GM21786 (cell line): ENCODE data around the gene PSPN.
"Not testable (repeated sequence)": the region's sequence is repeated elsewhere in the genome, so short reads cannot be mapped to it uniquely, and the experiment has no call there.

Source experiments
- ATAC-seq: cut with Tn5 transposase; IDR thresholded peaks from one replicate; pipeline ENCODE4 v1.9.1; 2021; ENCODE audit not compliant: unreplicated experiment

PSPN gene

DNA sequence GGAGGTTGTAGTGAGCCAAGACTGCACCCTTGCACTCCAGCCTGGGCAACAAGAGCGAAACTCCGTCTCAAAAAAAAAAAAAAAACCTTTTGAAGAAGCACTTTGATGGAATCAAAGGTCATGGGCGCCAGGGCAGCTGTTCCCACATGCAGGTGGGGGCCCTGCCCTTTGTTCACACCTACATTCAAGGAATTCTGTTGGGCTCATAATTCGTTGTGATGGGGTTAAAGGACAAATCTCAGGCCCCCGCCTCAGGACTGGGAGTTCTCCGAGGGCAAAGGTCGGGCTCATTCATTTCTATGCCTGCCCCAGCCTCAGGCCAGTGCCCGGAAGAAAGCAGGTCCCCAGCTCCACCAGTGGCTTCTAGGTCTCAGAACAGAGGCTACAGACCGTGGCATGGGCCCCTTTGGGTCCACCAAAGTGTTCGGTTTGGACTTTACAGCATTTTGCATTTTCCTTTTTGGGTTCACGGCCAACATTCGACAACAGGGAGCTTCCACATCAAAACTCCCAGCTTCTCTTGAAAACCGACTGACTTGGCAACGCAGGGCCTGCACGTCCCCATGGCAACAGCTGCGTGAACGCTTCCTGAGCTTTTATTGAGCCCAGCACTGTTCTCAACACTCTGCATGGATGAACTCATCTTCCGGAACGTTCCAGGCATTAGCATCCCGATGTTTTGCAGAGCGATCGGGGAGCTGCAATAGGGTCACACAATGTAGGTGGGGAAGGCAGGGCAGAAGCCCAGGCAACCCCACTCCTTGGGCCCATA, 27.3 kb upstream of the PSPN start:
- no peak for ATAC-seq

GRCh38 chr19:6402058-6402457, 26.3 kb upstream of the PSPN start:
- no peak for ATAC-seq

GRCh38 chr19:6400062-6400944, 24.6 kb upstream of the PSPN start:
- ATAC-seq, result not testable (repeated sequence)

- no peak for ATAC-seq
Observed at GRCh38 chr19:6396305-6396704, 20.6 kb upstream of the PSPN start.

- ATAC-seq, result no peak
Observed at GRCh38 chr19:6394831-6395230, 19.1 kb upstream of the PSPN start.

DNA sequence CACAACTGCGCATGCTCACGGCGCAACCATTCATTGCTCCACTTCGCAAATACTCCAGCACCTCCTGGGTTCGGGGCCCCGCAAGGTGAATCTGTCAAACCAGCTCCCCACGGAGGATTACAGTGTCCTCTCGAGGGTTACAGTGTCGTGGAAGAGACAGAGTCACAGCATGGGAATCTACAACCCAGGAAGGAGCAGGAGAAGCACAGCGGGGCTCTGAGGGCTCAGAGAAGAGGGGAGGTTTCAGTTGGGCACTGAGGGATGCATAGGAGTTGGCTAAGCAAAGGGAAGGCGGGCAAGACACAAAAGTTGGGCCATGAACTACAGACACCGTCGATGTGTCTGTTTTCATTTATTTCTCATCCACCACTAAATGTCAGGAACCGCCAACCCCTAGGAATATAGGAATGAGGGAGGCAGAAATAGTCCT, 18.3 kb upstream of the PSPN start:
- no peak for ATAC-seq

DNA sequence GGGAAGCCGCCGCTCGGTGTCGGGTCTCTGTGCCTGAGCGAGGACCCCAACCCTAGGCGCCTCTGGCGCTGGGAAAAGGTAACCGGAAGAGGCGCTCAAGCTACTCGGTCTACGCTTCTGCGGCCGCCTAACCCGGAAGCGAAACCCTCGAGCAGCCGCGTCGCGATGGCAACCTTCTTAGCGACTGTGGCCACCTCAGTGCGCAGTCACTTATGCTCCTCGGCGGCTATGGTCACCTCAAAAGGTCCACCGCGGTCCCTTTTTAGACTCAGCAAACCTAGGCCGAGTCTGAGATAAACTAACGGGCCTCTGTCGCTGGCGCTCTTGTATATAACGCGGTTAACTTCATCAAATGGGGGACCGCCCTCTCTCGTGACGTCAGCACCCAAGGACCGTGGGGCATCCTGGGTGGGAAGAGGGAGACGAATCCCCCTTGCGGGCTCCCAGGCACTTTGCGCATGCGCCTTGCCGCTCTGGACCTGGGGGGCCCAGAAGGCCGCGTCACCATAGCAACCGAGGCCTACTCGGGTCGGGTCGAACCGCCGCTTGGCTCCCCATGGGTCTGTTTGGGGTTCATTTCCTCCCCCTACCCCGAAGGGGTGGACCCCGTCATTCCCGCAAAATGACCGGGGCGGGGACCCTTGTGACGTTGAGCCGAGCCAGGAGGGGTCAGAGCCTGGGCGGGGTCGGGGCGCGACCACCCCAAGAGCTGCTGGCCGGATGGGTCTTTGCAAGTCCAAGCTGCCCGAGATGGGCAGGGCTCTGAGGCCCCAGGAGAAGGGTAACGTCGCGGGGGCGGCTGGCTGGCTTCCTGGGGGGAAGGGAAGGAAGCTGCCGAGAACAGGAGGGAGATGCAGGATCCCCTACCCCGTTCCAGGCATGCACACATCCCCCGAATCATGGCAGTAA, 17.6 kb upstream of the PSPN start, which contains the start of gene GTF2F1:
Gene GTF2F1, minus strand, starts transcription at position 91 of the 909 bp plus-strand sequence. CDS start 169 bp downstream, outside the sequence.
- ATAC-seq, result peak; percentile 74

- ATAC-seq, result no peak
Observed at GRCh38 chr19:6392221-6393073, 16.7 kb upstream of the PSPN start.

GRCh38 chr19:6387372-6387771, 11.6 kb upstream of the PSPN start:
- no peak for ATAC-seq

GRCh38 chr19:6384381-6384780, 8.6 kb upstream of the PSPN start:
- no peak for ATAC-seq

DNA sequence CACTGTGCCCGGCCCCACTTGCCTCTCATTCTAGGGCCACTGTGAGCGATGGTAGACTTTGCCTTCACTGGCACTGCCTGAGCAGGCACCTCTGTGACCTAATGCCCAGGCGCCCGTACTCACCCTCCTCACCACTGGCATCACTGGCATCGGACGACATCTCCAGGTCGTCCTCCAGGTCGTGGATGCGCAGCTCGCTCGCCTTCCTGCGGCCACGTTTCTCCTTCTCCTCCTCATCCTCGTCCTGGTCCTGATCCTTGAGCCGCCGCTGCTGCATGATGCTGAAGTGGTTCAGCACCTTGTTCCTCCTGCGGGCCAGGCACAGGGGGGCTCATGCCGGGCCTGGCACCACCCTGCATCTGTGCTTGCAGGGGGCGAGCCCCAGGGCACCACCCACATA, 7.5 kb upstream of the PSPN start:
- no peak for ATAC-seq

GRCh38 chr19:6381030-6381750, 5.5 kb upstream of the PSPN start:
- no peak for ATAC-seq

DNA sequence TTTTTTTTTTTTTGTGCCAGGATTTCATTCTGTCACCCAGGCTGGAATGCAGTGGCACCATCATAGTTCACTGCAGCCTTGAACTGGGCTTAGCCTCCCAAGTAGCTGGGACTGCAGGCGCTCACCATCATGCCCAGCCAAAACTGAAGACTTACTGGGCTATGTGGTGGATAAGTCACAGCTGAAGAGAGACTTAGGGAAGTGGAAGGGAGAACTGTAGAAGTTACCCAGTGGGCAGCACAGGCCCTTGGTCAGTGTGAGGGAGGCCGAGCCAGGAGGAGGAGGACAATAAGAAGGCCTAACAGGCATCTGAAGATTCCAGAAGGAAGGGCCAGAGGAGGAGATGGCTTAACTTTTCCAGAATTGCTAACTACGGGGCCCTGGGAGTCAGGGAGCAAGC, 4.0 kb upstream of the PSPN start:
- ATAC-seq, result no peak

GRCh38 chr19:6378486-6378885, 2.8 kb upstream of the PSPN start:
- ATAC-seq, result no peak

DNA sequence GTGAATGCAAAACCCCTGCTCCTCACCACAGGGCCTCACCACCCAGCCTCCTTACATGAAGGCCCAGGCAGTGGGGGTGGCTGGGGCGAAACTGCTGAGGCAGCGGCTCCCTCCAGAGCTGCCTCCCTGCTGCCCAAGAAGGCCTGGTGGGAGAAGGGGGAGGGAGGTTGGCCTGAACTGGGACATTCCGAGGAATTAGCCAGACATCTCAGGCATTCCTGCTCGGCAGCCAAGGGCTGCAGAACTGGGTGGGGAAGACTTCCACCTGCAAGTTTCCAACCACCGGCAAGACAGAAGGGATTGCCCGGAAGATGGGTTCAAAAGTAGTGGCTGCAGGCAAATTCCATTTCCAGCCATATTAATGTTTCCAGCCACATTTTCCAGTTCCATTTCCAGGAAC, 2.3 kb upstream of the PSPN start:
- ATAC-seq, result no peak

- ATAC-seq, result no peak
Observed at GRCh38 chr19:6376512-6377190, 918 bp upstream of the PSPN start.

DNA sequence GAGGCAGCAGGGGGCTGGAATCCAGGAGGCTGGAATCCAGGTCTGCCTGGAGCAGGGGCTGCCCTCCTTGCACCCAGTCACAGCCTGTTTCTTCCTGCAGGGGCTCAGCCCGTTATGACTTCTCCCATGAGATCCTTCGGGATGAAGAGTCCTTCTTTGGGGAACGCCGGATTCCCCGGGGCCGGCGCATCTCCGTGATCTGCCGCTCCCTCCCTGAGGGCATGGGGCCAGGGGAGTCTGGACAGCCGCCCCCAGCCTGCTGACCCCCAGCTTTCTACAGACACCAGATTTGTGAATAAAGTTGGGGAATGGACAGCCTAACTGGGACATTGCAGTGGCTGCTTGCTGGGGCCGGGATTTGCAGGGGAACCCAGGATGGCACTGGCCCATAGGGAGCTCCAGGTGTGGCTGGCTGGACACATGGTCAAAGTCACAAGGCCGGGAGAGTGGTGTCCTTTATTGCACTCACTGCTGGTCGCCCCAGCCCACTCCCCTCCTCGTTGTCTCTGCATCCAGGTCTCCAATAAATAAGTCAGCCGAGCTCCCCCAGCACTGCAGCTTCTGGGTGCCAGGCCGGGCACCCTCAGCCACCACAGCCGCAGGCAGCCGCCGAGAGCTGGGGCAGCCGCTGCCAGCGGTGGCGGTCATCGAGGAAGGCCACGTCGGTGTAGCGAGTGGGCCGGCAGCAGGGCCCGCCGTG, 872 bp downstream of the PSPN start:
- ATAC-seq, result no peak

GRCh38 chr19:6374161-6374709, 1.5 kb downstream of the PSPN start:
- ATAC-seq, result no peak
